H9 (cell line): ENCODE data around the gene MTA2. TPM values are rescaled to one million over a fixed set of nuclear protein-coding genes. Genes with fewer than 3 reads are reported as not detected.
A peak's percentile ranks its signal among the peaks of the same experiment; 100 is the strongest.

ENCODE experiments used
- DNase-seq: peaks from one replicate; pipeline ENCODE4 v3.0.0-alpha.2; 2017
- H2AFZ ChIP-seq: one replicate; pipeline ENCODE4 v1.6.1; 2013; ENCODE audit warnings: mild to moderate bottlenecking, low read length, control low read depth, moderate library complexity
- H2AK5ac ChIP-seq: 2 replicates; pipeline ENCODE4 v1.6.1; 2013; ENCODE audit warnings: low read length, control low read depth, mixed read lengths; ENCODE audit not compliant: insufficient read length
- H2BK120ac ChIP-seq: one replicate; pipeline ENCODE4 v1.6.1; 2013; ENCODE audit warnings: low read depth, mild to moderate bottlenecking, low read length, control low read depth, inconsistent platforms; ENCODE audit not compliant: poor library complexity, severe bottlenecking
- H2BK12ac ChIP-seq: 2 replicates; pipeline ENCODE4 v1.6.1; 2013; ENCODE audit warnings: low read length, control low read depth, mixed read lengths, low read depth; ENCODE audit not compliant: insufficient read length
- H2BK15ac ChIP-seq: 2 replicates; pipeline ENCODE4 v1.6.1; 2013; ENCODE audit warnings: low read depth, low read length, control low read depth
- H2BK20ac ChIP-seq: one replicate; pipeline ENCODE4 v1.6.1; 2013; ENCODE audit warnings: low read depth, mild to moderate bottlenecking, low read length, control low read depth, inconsistent platforms; ENCODE audit not compliant: poor library complexity, severe bottlenecking
- H2BK5ac ChIP-seq: 2 replicates; pipeline ENCODE4 v1.6.1; 2013; ENCODE audit warnings: low read length, control low read depth, mixed read lengths; ENCODE audit not compliant: insufficient read length
- H3K14ac ChIP-seq: 2 replicates; pipeline ENCODE4 v1.6.1; 2013; ENCODE audit warnings: low read length, control low read depth; ENCODE audit not compliant: insufficient read depth
- H3K18ac ChIP-seq: 2 replicates; pipeline ENCODE4 v1.6.1; 2013; ENCODE audit warnings: low read depth, mild to moderate bottlenecking, mixed read lengths, low read length, control low read depth; ENCODE audit not compliant: insufficient read length
- H3K23ac ChIP-seq: 2 replicates; pipeline ENCODE4 v1.6.1; 2013; ENCODE audit warnings: low read length, control low read depth, mixed read lengths, low read depth; ENCODE audit not compliant: insufficient read length
- H3K23me2 ChIP-seq: 2 replicates; pipeline ENCODE4 v1.6.1; 2013; ENCODE audit warnings: low read depth, mild to moderate bottlenecking, mixed read lengths, low read length, control low read depth; ENCODE audit not compliant: insufficient read length, poor library complexity, severe bottlenecking
- H3K27ac ChIP-seq: 2 replicates; pipeline ENCODE4 v1.5.1; 2013; ENCODE audit warnings: low read length, control low read depth, mixed read lengths, low read depth; ENCODE audit not compliant: insufficient read length
- H3K27me3 ChIP-seq: 2 replicates; pipeline ENCODE4 v1.6.1; 2013; ENCODE audit warnings: low read length, control low read depth, inconsistent platforms; ENCODE audit not compliant: insufficient read depth
- H3K4ac ChIP-seq: 2 replicates; pipeline ENCODE4 v1.6.1; 2013; ENCODE audit warnings: low read depth, mild to moderate bottlenecking, control low read depth, inconsistent platforms, low read length, moderate library complexity
- H3K4me1 ChIP-seq: 2 replicates; pipeline ENCODE4 v1.6.1; 2013; ENCODE audit warnings: low read length, control low read depth, inconsistent platforms; ENCODE audit not compliant: insufficient read depth
- H3K4me2 ChIP-seq: 2 replicates; pipeline ENCODE4 v1.6.1; 2013; ENCODE audit warnings: low read length, control low read depth, mixed read lengths; ENCODE audit not compliant: insufficient read length, insufficient read depth
- H3K56ac ChIP-seq: 2 replicates; pipeline ENCODE4 v1.6.1; 2013; ENCODE audit warnings: low read depth, mild to moderate bottlenecking, mixed read lengths, low read length, control low read depth; ENCODE audit not compliant: insufficient read length
- H3K79me1 ChIP-seq: 2 replicates; pipeline ENCODE4 v1.6.1; 2013; ENCODE audit warnings: low read depth, mild to moderate bottlenecking, moderate library complexity, low read length, control low read depth, inconsistent platforms; ENCODE audit not compliant: insufficient read depth, poor library complexity, severe bottlenecking
- H3K79me2 ChIP-seq: 2 replicates; pipeline ENCODE4 v1.6.1; 2013; ENCODE audit warnings: low read length, control low read depth, inconsistent platforms; ENCODE audit not compliant: insufficient read depth
- H3K9ac ChIP-seq: 2 replicates; pipeline ENCODE4 v1.6.1; 2013; ENCODE audit warnings: low read length, control low read depth, mixed read lengths; ENCODE audit not compliant: insufficient read length; ENCODE audit errors: extremely low read depth
- H3K9me3 ChIP-seq: one replicate; pipeline ENCODE4 v1.6.1; 2013; ENCODE audit warnings: low read depth, low read length, inconsistent platforms; ENCODE audit not compliant: control insufficient read depth
- H3T11ph ChIP-seq: one replicate; pipeline ENCODE4 v1.6.1; 2013; ENCODE audit warnings: mild to moderate bottlenecking, low read length, control low read depth, inconsistent platforms
- H4K20me1 ChIP-seq: one replicate; pipeline ENCODE4 v1.6.1; 2013; ENCODE audit not compliant: control insufficient read depth, insufficient read length, insufficient read depth
- H4K5ac ChIP-seq: 2 replicates; pipeline ENCODE4 v1.6.1; 2013; ENCODE audit warnings: low read depth, mild to moderate bottlenecking, mixed read lengths, low read length, control low read depth; ENCODE audit not compliant: insufficient read length
- H4K8ac ChIP-seq: replicated peaks from 2 replicates; pipeline ENCODE4 v1.6.1; 2013; ENCODE audit warnings: low read length, control low read depth, mixed read lengths, low read depth; ENCODE audit not compliant: insufficient read length
- H4K91ac ChIP-seq: 2 replicates; pipeline ENCODE4 v1.6.1; 2013; ENCODE audit warnings: low read depth, mild to moderate bottlenecking, moderate library complexity, mixed read lengths, low read length, control low read depth; ENCODE audit not compliant: insufficient read length
- H3K27ac Mint-ChIP-seq, 3 experiments: 2 replicates in 2 of 3; 3 replicates in 1 of 3; pipeline ENCODE4 v1.8.0; 2020 to 2021; ENCODE audit warnings: mixed read lengths in 3 of 3, mild to moderate bottlenecking in 1 of 3, moderate library complexity in 1 of 3
- H3K27me3 Mint-ChIP-seq: 2 replicates; pipeline ENCODE4 v1.8.0; 2021; ENCODE audit warnings: low read depth, mild to moderate bottlenecking, moderate library complexity, mixed read lengths
- H3K36me3 Mint-ChIP-seq, 3 experiments: 2 replicates in 2 of 3; 3 replicates in 1 of 3; pipeline ENCODE4 v1.8.0; 2020 to 2021; ENCODE audit warnings: low read depth in 3 of 3, mixed read lengths in 3 of 3; ENCODE audit not compliant: insufficient read depth in 1 of 3
- H3K4me1 Mint-ChIP-seq, 2 experiments: 2 replicates each; pipeline ENCODE4 v1.8.0; 2020; ENCODE audit warnings: mixed read lengths in 2 of 2
- H3K4me3 Mint-ChIP-seq, 2 experiments: 2 replicates in 1 of 2; 3 replicates in 1 of 2; pipeline ENCODE4 v1.8.0; 2020 to 2021; ENCODE audit warnings: mild to moderate bottlenecking in 2 of 2, mixed read lengths in 2 of 2, moderate library complexity in 1 of 2
- H3K9me3 Mint-ChIP-seq, 2 experiments: 2 replicates in 1 of 2; 3 replicates in 1 of 2; pipeline ENCODE4 v1.8.0; 2020; ENCODE audit warnings: mild to moderate bottlenecking in 2 of 2, mixed read lengths in 2 of 2, moderate library complexity in 1 of 2
- WGBS: extraction: QIAGEN DNeasy Blood & Tissue Kit; methylation state at CpG from one replicate; pipeline ENCODE4 v1.1.7; 2013; ENCODE audit warnings: missing lambda C conversion rate, low lambda C conversion rate, mixed read lengths; ENCODE audit not compliant: insufficient read length; ENCODE audit errors: extremely low coverage; 5-methylcytosine and 5-hydroxymethylcytosine counted together
- total RNA-seq: library from RNA; stranded (reverse); gene quantifications from 2 replicates; pipeline ENCODE4 v1.2.1, GENCODE V29; 2021
- TF ChIP-seq, protein P1 (sequence below): fragments of 200-600 bp; sonication (generic); conservative IDR thresholded peaks from 3 replicates; pipeline ENCODE4 v1.8.0; 2021; ENCODE audit warnings: antibody characterized with exemption, mild to moderate bottlenecking

Gene MTA2
- total RNA-seq, 1 experiment from 2014 or later: 143 TPM

DNA sequence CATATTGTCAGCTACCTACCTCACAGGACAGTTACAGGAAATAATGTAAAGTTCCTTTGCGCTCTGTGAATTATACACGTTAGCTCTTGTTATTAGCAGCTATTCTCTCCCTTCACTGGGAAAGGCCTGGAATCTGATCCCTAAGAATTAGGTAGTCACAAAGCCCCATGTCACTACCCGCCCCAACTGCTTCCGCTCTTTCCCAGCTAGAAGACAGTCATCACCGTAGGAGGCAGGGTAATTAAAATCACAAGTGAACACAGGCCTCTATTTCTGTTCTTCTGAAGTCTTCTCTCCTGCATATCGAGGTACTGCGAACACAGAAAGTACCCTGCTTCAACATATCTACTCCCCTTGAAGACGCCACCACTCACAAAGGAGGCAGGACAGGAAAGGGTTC is 42.5 kb downstream of the MTA2 start:
- Histone ChIP-seq H3K27ac (no peak overlapping the region), H2AK5ac (no peak overlapping the region), H2BK120ac (no peak overlapping the region), H3K4me1 (peaks cover 11% of the 10 kb centered on the region; the same call in 1 of the 2 replicates), H2BK15ac (no peak overlapping the region), H2BK20ac (no peak overlapping the region), H3K9me3 (no peaks in the 10 kb centered on the region), H4K20me1 (peaks cover 2% of the 10 kb centered on the region), H4K91ac (no peak overlapping the region), H3K27me3 (no peaks in the 10 kb centered on the region), H3K4ac (no peak overlapping the region), H3K23ac (no peak overlapping the region), H3K56ac (no peak overlapping the region), H3K79me2 (no peaks in the 10 kb centered on the region), H4K8ac (no peak overlapping the region), H4K5ac (no peak overlapping the region), H2AFZ (no peak overlapping the region), H3K4me2 (no peak overlapping the region), H3K23me2 (no peaks in the 10 kb centered on the region), H3K79me1 (no peaks in the 10 kb centered on the region), H2BK5ac (no peak overlapping the region), H3K14ac (no peak overlapping the region), H2BK12ac (no peak overlapping the region), H3K9ac (no peak overlapping the region), H3T11ph (no peak overlapping the region), H3K18ac (no peak overlapping the region)
- Mint-ChIP-seq H3K9me3 (no peaks in the 10 kb centered on the region; a peak in 1 of 5 replicates), H3K4me1 (peaks cover 64 to 68% of the 10 kb centered on the region in 2 experiments), H3K36me3 (peaks cover 38 to 87% (median 54%) of the 10 kb centered on the region in 3 experiments), H3K4me3 (peak overlapping the region; percentile 21 to 61; a peak in 2 of 5 replicates), H3K27me3 (no peaks in the 10 kb centered on the region; the same call in 1 of the 2 replicates), H3K27ac (peak overlapping the region in 2 of 3 experiments; percentile 87 to 97; a peak in 4 of 7 replicates)
- no peak for DNase-seq
- TF ChIP-seq, protein P1, sequence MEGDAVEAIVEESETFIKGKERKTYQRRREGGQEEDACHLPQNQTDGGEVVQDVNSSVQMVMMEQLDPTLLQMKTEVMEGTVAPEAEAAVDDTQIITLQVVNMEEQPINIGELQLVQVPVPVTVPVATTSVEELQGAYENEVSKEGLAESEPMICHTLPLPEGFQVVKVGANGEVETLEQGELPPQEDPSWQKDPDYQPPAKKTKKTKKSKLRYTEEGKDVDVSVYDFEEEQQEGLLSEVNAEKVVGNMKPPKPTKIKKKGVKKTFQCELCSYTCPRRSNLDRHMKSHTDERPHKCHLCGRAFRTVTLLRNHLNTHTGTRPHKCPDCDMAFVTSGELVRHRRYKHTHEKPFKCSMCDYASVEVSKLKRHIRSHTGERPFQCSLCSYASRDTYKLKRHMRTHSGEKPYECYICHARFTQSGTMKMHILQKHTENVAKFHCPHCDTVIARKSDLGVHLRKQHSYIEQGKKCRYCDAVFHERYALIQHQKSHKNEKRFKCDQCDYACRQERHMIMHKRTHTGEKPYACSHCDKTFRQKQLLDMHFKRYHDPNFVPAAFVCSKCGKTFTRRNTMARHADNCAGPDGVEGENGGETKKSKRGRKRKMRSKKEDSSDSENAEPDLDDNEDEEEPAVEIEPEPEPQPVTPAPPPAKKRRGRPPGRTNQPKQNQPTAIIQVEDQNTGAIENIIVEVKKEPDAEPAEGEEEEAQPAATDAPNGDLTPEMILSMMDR: no peak
- WGBS: no CpG with 5 or more reads among the region's 8 CpGs
